Measurements from ENCODE around the gene FAM186B. TPM values are rescaled to one million over a fixed set of nuclear protein-coding genes. Genes with fewer than 3 reads are reported as not detected.
A peak's percentile ranks its signal among the peaks of the same experiment; 100 is the strongest.
"Not testable (repeated sequence)": the region's sequence is repeated elsewhere in the genome, so short reads cannot be mapped to it uniquely, and the experiment has no call there.

FAM186B gene, protein sequence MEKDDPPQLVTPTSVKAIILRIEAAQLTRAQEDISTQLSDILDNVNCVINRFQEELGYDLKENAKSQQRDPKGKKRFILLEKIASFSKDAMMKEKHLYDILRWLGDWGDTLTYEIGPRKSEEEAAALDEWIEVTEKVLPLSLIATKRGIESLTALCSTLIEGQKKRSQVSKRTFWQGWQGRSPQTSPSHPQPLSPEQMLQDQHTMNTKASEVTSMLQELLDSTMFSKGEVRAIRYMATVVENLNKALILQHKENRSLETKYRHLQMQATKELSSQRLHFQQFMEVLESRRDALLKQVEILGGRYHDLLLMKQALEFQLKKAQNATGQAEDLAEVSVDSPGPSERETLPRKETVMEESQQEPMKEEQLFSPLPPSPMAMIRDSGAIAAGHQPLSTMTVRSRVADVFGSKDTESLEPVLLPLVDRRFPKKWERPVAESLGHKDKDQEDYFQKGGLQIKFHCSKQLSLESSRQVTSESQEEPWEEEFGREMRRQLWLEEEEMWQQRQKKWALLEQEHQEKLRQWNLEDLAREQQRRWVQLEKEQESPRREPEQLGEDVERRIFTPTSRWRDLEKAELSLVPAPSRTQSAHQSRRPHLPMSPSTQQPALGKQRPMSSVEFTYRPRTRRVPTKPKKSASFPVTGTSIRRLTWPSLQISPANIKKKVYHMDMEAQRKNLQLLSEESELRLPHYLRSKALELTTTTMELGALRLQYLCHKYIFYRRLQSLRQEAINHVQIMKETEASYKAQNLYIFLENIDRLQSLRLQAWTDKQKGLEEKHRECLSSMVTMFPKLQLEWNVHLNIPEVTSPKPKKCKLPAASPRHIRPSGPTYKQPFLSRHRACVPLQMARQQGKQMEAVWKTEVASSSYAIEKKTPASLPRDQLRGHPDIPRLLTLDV
- total RNA-seq: 0.11 and 0.13 TPM in 2 replicates

DNA sequence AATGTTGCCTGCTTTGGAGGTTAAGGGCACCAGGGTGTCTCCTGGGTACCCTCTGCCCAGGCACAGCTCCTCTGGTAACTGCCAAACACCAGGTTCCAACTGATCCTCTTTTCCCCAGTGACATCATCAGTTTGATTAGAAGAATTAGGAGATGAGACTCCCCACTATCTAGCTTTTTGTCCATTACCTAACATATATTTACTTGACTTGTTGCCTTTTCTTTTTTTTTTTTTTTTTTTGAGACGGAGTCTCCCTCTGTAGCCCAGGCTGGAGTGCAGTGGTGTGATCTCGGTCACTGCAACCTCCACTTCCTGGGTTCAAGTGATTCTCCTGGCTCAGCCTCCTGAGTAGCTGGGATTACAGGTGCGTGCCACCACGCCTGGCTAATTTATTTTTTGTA is at the start of gene FAM186B:
TSS of gene FAM186B (minus strand) at position 101 of the 400 bp plus-strand sequence. CDS start 162 bp downstream, outside the sequence.
- not testable (repeated sequence) for DNase-seq (ENCODE audit: low read depth, low spot score)

DNA sequence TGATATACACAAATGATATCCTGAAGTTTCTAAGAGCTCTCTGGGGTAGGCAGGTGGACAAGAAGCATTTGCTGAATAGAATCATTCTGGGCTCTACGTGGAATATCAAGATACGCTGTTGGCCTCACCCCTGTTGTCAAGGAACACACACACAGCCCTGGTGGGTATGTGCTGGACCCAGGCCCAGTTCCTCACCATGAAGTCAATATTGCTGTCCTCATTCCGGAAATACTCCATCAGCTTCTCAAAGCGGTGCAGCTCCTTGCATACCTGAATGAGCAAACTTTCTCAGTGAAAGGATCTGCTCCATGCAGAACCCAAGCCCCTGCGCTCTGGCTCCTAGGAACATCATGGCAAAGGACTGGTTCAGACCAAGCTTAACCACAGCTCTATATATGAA is 49.3 kb upstream of the FAM186B start:
- no peak for DNase-seq (ENCODE audit: low read depth, low spot score)

DNA sequence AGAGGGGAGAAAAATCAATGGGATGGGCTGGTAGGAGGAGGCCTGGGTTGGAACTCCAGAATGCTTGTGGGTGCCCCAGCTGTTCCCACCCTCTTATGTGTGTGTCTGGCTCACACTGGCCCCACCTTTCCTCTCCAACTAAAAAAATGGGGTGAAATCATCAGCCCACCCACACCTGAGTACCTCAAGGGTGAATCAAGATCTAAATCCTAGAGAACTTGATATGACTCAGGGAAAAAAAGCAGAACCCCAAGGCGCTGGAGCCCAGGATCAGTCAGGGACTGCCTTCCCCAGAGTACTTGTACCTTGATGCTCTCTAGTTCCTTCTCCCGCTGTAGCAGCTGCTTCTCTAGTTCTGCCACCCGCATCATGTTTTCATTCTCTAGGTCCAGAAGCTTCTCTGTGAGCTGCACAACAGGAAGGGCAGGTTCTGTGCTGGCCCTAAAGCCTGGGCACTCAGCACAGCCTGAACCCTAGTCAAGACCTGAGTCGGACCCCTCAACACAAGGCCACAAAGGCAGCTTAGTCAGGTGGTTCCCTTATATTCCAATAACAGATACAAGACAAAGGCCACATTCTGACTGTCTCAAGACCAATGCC is 47.6 kb upstream of the FAM186B start:
- no peak for DNase-seq (ENCODE audit: low read depth, low spot score)

DNA sequence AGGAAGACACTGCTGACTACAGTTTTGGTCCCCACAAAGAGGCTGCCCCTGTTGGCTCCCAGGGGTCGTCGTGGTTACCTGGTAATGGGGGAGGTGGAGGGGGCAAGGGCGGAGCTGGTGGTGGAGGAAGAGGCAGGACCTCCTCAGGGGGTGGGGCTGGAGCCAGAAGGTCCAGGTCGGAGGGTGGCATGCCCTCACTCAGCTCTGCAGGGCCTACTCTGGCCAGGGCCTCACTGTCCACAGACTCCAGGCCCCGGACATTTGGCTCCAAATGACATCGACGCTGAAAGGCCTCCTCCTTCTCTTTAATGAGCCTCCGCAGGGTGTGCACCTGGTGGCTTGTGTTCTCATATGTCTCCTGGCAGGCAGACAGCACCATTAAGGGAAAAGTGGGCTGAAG is 46.4 kb upstream of the FAM186B start:
- DNase-seq (ENCODE audit: low read depth, low spot score): no peak

DNA sequence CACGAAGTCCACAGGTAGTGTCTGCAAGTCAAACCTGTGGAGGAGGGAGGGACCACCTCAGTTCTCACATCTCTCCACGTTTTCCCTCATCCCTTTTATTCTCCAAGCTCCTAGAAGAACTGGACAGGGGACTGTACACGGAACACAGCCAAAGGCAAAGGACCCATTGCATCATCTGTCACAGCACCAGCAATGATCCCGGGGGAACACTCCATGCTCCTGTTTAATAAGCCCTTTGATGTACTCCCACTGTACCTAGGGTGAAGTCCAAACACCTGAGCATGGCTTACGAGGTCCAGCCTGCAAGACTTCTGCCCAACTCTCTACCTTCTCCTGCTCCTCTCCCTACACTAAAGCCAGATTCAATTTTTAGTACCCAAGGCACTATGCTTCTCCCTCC is 44.5 kb upstream of the FAM186B start:
- DNase-seq (ENCODE audit: low read depth, low spot score): no peak

DNA sequence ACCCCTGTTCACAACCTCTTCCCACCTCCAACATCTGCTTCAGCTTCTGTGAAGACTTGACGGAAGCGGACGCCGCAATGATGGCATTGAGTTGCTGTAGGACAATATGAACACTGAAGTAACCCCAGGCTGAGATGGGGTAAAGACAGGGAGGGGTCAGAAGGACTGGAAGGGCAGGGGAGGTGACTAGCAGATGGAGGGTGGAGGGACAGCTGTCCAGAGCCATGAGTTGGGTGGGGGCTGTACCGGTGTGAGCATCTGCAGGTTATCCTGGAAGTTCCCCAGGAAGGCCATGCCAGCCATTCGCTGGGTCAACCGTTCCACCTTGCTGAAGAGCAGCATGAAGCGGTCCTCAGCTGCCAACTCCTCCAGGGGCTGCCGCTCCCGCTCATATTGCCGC is 44.0 kb upstream of the FAM186B start:
- DNase-seq (ENCODE audit: low read depth, low spot score): no peak

DNA sequence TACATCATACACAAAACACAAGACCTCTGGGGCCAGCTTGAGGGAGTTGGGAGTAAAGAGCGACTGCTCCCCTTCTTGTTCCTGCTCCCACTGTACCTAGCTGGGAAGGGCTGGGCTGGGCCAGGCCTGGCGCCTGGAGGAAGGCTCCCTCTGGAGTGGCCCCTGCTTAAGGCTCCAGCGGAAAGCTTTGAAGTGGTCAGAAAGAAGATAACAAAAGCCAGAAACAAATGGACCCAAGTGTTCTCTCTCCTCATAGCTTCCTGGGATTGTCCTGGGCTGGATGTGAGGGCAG is 43.2 kb upstream of the FAM186B start:
- DNase-seq (ENCODE audit: low read depth, low spot score): no peak

DNA sequence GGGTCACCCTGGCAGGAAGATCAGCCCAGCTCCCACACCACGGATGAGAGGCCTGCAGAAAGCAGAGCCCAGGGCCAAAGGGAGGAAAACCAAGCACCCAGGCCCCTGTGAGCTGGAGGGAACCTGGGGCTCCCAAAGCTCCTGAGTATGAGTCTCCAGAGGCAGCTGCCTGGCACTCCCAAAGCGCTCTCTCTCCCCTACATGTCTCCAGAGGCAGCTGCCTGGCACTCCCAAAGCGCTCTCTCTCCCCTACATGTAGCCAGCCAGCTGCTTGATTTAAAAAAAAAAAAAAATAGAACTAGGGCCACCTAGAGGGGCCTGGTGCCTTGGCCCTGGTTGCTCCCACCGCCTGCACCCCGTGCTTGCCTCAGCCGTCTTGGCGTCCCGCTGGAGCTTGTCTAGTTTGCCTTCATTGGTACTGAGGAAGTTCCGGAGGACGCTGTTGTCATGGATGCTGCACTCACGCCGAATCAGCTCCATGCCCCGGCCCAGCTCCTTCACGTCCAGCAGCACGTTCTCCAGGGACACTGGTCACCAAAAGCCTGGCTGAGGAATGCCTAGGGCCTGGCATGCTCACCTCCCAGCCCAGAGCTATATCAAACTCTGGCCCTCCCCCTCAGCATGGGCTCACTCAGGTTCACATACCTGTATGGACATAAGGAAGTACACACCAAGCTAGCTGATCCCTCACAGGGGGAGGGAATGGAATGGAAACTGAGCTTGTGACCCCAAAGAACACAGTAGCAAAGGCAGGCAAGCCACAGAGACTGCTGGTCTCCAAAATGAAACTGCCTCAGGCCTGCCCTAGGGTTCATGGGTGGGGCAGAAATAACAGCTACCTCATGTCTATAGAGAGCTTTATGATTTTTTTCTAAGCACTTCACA is 42.6 kb upstream of the FAM186B start:
- DNase-seq (ENCODE audit: low read depth, low spot score): no peak

DNA sequence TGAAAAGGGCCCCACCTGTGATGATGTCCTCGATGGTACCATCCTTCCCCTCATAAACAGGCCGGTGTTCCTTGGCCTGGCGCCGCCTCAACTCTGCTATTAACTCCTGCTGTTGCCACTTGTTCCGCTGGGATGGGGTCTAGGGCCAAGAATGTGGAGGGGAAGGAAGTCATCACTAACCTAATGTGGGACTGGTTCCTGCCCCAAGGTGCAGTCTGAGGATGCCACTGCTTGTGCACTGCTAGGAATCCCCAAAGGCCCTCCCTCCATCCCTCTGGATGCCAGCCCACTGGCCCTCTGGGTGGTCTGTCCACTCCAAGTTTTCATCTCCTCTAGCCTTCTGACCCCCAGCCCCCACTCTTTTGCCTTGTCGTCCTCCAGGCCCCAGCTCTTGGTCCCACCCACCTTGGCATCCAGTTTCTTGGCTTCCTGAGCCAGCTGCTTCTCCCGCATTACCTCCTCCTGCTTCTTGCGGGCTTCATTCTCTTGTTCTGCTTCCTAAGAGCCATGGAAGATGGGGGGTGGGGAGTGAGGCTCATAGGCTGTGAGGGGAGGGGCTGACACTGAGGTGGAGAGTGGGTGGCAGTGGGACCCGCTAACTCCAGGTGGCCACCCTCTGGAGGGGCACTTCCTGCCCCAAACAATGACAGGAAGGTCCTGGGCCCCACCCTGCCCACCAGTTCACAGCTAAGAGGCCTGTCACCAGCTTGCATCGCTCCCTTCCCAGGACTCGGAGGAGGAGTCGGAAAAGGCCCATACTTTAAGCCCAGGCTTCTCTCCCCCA is 41.6 kb upstream of the FAM186B start:
- DNase-seq (ENCODE audit: low read depth, low spot score): no peak

DNA sequence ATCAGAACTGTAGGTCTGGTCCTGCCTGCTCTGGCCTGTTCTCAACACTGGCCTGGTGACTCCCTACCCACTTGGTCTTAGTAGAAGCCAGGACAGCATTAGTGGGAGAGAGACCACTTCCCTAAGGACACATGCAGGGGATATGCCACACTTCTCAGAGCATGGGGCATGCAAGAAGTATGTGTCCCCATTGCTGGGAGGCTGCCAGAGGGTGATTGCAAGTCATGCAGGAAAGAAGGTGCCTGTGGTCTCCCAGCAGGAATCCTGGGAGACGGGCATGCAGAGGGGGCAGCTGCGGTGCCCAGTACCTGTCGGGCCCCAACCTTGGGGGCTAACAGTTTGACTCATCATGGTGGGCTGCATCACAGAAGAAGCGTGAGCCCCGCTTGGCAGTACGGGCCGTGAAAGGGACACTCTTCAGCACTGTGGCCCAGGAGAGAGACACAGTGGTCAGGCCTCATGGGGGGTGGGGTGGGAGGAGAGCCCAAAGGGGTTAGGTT is 40.9 kb upstream of the FAM186B start:
- no peak for DNase-seq (ENCODE audit: low read depth, low spot score)

DNA sequence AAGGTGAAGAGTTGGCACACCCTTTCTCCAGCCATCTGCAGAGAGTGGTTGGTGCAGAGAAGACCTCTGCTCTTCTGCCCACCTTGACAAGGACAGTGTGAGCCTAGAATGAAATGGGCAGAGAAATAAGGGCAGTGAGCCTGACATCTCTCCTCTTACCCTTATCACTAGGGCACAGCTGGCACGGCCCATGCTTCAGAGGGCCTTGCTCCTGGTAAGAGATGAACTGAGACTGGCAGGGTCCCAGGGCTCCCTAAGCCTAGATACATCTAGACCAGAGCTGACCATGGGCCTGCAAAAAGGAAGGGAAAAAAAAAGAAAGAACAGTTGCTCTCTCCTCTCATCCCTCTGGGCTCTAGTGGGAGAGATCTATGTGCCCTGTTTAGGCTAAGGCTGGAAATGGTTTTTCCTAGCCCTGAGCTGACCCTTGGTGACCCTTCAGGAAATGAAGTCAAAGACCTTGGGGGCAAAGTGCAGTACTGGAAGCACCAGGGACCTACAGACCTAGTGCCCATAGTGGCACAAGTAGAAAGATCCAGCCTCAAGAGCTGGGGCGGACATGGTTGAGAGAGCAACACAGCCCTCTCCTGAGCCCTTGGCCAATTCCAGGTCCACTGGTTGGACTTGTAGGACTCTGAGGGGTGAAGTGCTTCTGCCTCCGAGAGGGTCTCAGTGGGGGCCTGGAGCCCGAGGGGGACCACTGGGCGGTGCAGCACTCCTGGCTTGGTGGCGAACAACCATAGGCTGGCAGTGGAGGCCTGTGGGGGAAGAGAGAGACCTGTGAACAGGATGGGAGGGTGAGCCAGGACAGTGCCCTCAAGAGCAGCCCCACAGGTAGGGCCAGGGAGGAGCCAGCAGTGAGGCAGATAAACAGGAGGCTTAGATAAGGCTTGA is 40.0 kb upstream of the FAM186B start:
- no peak for DNase-seq (ENCODE audit: low read depth, low spot score)

DNA sequence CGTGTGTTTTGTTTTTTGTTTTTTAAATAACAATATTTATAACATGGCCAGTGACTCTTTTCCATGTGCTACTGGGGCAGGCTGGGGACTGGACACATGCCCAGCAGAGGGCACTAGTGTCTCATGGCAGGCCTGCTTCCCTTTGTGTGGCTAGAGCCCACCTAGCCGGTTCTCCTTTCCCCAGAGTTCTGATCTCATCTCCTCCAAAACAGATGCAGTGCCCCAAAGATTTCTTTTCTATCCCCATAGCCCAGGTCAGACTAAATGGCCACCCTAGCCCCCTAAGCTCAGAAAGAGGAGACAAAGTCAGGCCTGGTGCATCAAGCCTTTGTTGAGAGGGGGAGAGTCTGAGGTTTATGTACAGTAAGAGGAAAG is 39.2 kb upstream of the FAM186B start:
- DNase-seq (ENCODE audit: low read depth, low spot score): no peak

DNA sequence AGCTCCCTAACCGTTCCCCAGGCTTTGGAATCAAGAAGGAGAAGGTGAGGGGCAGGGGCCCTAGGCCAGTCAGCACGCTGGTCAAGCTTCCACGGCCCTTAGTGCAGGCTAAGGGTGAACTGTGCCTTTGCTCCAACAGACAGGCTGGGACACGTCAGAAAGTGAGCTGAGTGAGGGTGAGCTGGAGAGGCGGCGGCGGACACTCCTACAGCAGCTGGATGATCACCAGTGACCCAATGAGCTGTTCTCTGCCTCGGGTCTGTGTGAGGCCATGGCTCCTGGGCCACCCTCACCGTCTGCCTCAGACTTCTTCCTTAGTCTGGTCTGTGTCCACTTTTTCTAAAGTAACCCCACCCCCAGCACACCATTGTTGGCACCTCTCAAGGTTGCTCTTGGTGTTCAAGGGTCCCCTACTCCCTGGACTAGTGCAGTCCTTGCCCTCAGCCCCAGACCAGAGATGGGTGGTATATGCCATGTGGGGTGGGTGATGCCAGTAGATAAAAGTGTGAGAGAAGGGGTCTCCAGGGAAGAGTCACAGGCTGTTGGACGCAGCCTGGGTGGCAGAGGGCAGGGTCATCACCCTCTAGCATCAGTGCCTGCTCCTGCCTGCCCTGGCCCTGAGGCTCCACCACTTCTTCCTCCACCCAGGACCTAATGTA is 38.7 kb upstream of the FAM186B start:
- no peak for DNase-seq (ENCODE audit: low read depth, low spot score)

DNA sequence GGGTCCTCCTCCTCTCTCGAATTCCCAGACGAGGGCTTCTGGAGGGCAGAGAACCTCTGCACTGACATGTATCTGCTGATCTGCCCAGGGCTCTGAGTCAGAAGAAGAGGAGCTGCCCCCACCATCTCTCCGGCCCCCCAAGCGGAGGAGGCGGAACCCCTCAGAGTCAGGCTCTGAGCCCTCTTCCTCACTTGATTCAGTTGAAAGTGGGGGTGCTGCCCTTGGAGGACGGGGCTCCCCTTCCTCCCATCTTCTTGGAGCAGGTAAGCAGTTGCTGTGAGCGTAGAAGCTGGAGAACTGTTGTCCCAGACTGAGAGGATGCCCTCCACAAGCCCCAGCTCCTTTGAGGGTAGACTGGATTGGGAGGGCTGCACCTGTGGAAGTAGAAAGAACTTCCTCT is 37.7 kb upstream of the FAM186B start:
- no peak for DNase-seq (ENCODE audit: low read depth, low spot score)

DNA sequence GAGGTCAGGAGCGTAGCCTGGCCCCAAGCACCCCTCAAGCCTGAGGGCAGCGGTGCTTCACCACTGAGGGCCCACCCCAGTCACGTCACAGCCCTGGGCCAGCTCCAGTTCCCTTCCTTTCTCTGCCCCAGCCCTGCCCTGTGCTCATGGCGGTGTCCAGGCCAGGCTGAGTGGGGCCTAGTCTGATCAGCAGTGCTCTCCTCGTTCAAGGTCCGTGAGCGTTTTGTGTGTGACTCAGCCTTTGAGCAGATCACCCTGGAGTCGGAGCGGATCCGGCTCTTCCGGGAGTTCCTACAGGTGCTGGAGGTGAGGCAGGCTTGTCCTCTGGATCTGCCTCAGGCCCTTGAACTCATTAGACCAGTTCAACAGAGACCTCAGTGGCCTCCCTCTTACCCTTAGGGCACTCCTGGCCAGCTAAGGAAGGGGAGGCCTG is 36.9 kb upstream of the FAM186B start:
- no peak for DNase-seq (ENCODE audit: low read depth, low spot score)

DNA sequence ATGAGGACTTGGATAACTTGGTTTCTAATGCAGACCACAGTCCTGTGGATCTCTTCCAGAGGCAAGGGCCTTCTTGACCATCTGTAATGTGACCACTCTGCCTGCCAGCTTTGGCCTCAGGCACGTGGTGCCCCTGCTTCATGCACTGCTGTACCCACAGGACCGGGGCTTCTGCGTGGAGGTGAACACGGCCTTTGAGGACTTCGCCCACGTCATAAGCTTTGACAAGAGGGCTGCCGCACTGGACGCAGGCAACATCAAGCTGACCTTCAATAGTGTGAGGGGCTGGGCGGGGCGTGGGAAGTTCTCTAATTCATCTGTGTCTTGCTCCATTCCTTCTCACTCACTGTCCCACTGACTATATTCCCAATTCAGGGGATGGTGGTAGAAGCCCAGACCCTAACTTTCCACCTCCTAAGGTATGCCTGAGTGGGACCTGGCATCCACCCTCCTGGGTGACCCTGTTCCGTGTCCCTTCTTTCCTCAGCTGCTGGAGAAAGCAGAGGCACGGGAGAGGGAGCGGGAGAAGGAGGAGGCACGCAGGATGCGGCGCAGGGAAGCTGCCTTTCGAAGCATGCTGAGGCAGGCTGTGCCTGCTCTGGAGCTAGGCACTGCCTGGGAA is 36.4 kb upstream of the FAM186B start:
- DNase-seq (ENCODE audit: low read depth, low spot score): no peak

DNA sequence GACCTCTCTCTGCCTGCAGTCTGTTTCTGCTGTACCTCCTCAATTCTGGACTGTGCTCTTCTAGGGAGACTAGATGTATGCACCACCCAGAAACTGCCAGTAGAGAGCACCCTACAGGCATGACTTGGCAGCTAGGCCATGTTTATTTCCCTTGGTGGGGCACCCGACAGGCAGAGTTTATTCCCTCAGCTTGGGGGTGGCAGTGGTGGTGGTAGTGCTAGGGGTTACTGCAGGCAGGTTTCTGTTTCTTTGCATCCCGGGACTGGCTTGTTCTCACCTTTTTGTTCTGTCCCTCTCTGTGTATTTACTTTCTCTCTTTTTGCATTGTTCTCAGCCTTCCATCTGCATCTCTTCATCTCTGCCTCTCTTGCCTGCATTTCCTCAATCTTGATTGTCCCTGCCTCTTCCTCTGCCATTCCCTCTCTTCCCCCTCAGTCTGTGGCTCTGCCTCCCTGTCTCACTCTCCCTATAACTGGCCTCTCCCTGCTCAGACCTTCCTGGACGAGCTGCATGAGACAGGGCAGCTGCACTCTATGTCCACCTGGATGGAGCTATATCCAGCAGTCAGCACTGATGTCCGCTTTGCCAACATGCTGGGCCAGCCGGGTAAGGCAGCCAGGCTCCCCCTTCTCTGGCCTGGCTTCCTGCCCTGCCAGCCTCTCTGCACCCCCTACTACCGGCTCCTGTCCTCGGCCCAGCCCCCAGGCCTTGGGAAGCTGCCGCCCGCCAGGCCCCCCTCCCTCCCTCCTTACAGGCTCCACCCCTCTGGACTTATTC is 31.7 kb upstream of the FAM186B start:
- peak; percentile 37 for DNase-seq (ENCODE audit: low read depth, low spot score)

DNA sequence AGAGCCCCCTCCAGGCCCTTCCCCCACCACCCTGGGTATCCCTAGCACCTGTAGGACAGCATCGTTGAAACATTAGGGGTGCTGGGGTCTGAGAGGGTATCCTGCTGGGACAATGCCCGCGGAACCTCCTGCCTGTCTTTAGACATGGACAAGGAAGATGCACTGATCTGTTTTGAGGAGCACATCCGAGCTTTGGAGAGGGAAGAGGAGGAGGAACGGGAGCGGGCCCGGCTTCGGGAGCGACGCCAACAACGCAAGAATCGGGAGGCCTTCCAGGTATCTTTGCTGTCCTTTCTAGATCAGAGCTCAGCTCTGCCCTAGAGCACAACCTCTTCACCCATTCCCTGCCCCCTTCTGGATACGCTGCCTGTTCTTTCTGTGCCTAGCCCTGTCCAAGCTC is 31.1 kb upstream of the FAM186B start:
- no peak for DNase-seq (ENCODE audit: low read depth, low spot score)
